Hematopoietic multipotent progenitor cell (in vitro differentiated cells): ENCODE results near the gene PRR16. TPM values are rescaled to one million over a fixed set of nuclear protein-coding genes. Genes with fewer than 3 reads are reported as not detected.

ENCODE experiments used
- DNase-seq, 3 donors: peaks; one replicate each; pipeline ENCODE4 v3.0.0-alpha.2; 2011 to 2015; ENCODE audit warnings: low read depth in 2 of 3, low spot score in 2 of 3
- total RNA-seq: library from RNA; depleted of rRNA; stranded (reverse); fragments of >200 nt; gene quantifications from one replicate; pipeline ENCODE4 v1.2.3, GENCODE V29; 2012

PRR16 gene
- total RNA-seq, 1 donor: 0.81 TPM

GRCh38 chr5:120461251-120461650 is 2.8 kb upstream of the PRR16 start:
- no peak for DNase-seq

- DNase-seq: peak in 2 of 3 donors; percentile 58 to 71
Measured at GRCh38 chr5:120463006-120463680, 957 bp upstream of the PRR16 start.

GRCh38 chr5:120464627-120465435 is 731 bp downstream of the PRR16 start:
- DNase-seq: peak in 2 of 3 donors; percentile 29 to 50

GRCh38 chr5:120465436-120465961 is 1.4 kb downstream of the PRR16 start:
- peak in 2 of 3 donors; percentile 39 to 41 for DNase-seq

- DNase-seq: no peak
Measured at GRCh38 chr5:120466341-120467006, 2.4 kb downstream of the PRR16 start.

GRCh38 chr5:120471971-120472370 is 7.9 kb downstream of the PRR16 start:
- DNase-seq: no peak

- no peak for DNase-seq
Measured at GRCh38 chr5:120472911-120473310, 8.8 kb downstream of the PRR16 start.

GRCh38 chr5:120473332-120473731 is 9.2 kb downstream of the PRR16 start:
- DNase-seq: no peak

GRCh38 chr5:120476063-120476462 is 12.0 kb downstream of the PRR16 start:
- DNase-seq: no peak

- no peak for DNase-seq
Measured at GRCh38 chr5:120479066-120479465, 15.0 kb downstream of the PRR16 start.

GRCh38 chr5:120499876-120500563 is 35.9 kb downstream of the PRR16 start:
- DNase-seq: no peak

- no peak for DNase-seq
Measured at GRCh38 chr5:120502531-120502930, 38.4 kb downstream of the PRR16 start.

- DNase-seq: no peak
Measured at GRCh38 chr5:120503341-120503740, 39.2 kb downstream of the PRR16 start.

- no peak for DNase-seq
Measured at GRCh38 chr5:120504057-120504456, 40.0 kb downstream of the PRR16 start.

- no peak for DNase-seq
Measured at GRCh38 chr5:120507197-120507596, 43.1 kb downstream of the PRR16 start.

GRCh38 chr5:120507800-120508463 is 43.8 kb downstream of the PRR16 start:
- no peak for DNase-seq

- no peak for DNase-seq
Measured at GRCh38 chr5:120509053-120509452, 45.0 kb downstream of the PRR16 start.

- peak in 2 of 3 donors; percentile 8 to 36 for DNase-seq
Measured at GRCh38 chr5:120510098-120510637, 46.1 kb downstream of the PRR16 start.

GRCh38 chr5:120510994-120511686 is 47.0 kb downstream of the PRR16 start:
- no peak for DNase-seq
